ENCODE data around the gene SARNP. TPM values are rescaled to one million over a fixed set of nuclear protein-coding genes. Genes with fewer than 3 reads are reported as not detected.
"Not testable (repeated sequence)": the region's sequence is repeated elsewhere in the genome, so short reads cannot be mapped to it uniquely, and the experiment has no call there.

Gene SARNP
- total RNA-seq, 1 donor from 2014 or later = 76.6 TPM

GRCh38 chr12:55765736-55766290, 51.7 kb downstream of the SARNP start:
- no peaks in the 10 kb centered on the region for H3K9me3 Mint-ChIP-seq (ENCODE audit: unreplicated experiment)
- peak overlapping the region; percentile 9 for H3K27ac Mint-ChIP-seq (ENCODE audit: unreplicated experiment)
- H3K4me3 Mint-ChIP-seq (ENCODE audit: unreplicated experiment) = no peak overlapping the region
- H3K36me3 Mint-ChIP-seq (ENCODE audit: low read depth, unreplicated experiment) = peaks cover 33% of the 10 kb centered on the region
- H3K4me1 Mint-ChIP-seq (ENCODE audit: unreplicated experiment) = no peaks in the 10 kb centered on the region
- DNase-seq (ENCODE audit: low spot score) = no peak
- TF ChIP-seq CTCF (IDR thresholded peaks at IDR 0.05; ENCODE audit: unreplicated experiment) = no peak
- peaks cover 1% of the 10 kb centered on the region for H3K27me3 Mint-ChIP-seq (ENCODE audit: unreplicated experiment)

GRCh38 chr12:55762646-55763045, 54.9 kb downstream of the SARNP start:
- no peaks in the 10 kb centered on the region for H3K4me1 Mint-ChIP-seq (ENCODE audit: unreplicated experiment)
- H3K9me3 Mint-ChIP-seq (ENCODE audit: unreplicated experiment) = no peaks in the 10 kb centered on the region
- H3K27me3 Mint-ChIP-seq (ENCODE audit: unreplicated experiment) = peaks cover 1% of the 10 kb centered on the region
- H3K27ac Mint-ChIP-seq (ENCODE audit: unreplicated experiment) = no peak overlapping the region
- H3K36me3 Mint-ChIP-seq (ENCODE audit: low read depth, unreplicated experiment) = peaks cover 46% of the 10 kb centered on the region
- no peak for TF ChIP-seq CTCF (IDR thresholded peaks at IDR 0.05; ENCODE audit: unreplicated experiment)
- no peak for DNase-seq (ENCODE audit: low spot score)
- H3K4me3 Mint-ChIP-seq (ENCODE audit: unreplicated experiment) = no peak overlapping the region

- no peak for DNase-seq (ENCODE audit: low spot score)
- Mint-ChIP-seq H3K27me3 (ENCODE audit: unreplicated experiment) (peaks cover under 1% of the 10 kb centered on the region), H3K4me1 (ENCODE audit: unreplicated experiment) (peaks cover 3% of the 10 kb centered on the region), H3K36me3 (ENCODE audit: low read depth, unreplicated experiment) (peaks cover 42% of the 10 kb centered on the region), H3K27ac (ENCODE audit: unreplicated experiment) (no peak overlapping the region), H3K9me3 (ENCODE audit: unreplicated experiment) (no peaks in the 10 kb centered on the region), H3K4me3 (ENCODE audit: unreplicated experiment) (peak overlapping the region; percentile 23)
- TF ChIP-seq CTCF (IDR thresholded peaks at IDR 0.05; ENCODE audit: unreplicated experiment) = no peak
These were observed 56.9 kb downstream of the SARNP start for GRCh38 chr12:55760663-55761062.

GRCh38 chr12:55758575-55758974, 58.9 kb downstream of the SARNP start:
- H3K27me3 Mint-ChIP-seq (ENCODE audit: unreplicated experiment); H3K27ac Mint-ChIP-seq (ENCODE audit: unreplicated experiment); H3K9me3 Mint-ChIP-seq (ENCODE audit: unreplicated experiment); H3K4me1 Mint-ChIP-seq (ENCODE audit: unreplicated experiment); DNase-seq (ENCODE audit: low spot score); H3K4me3 Mint-ChIP-seq (ENCODE audit: unreplicated experiment): not testable (repeated sequence)
- peaks cover 41% of the 10 kb centered on the region for H3K36me3 Mint-ChIP-seq (ENCODE audit: low read depth, unreplicated experiment)

- Mint-ChIP-seq H3K36me3 (ENCODE audit: low read depth, unreplicated experiment) (peaks cover 44% of the 10 kb centered on the region), H3K27ac (ENCODE audit: unreplicated experiment) (peak overlapping the region; percentile 44), H3K27me3 (ENCODE audit: unreplicated experiment) (no peaks in the 10 kb centered on the region), H3K4me1 (ENCODE audit: unreplicated experiment) (peaks cover 8% of the 10 kb centered on the region), H3K9me3 (ENCODE audit: unreplicated experiment) (no peaks in the 10 kb centered on the region), H3K4me3 (ENCODE audit: unreplicated experiment) (peak overlapping the region; percentile 8)
- TF ChIP-seq CTCF (IDR thresholded peaks at IDR 0.05; ENCODE audit: unreplicated experiment) = no peak
- no peak for DNase-seq (ENCODE audit: low spot score)
These were observed 59.8 kb downstream of the SARNP start for GRCh38 chr12:55757701-55758100.

Data from endothelial cell (in vitro differentiated cells).